CD4-positive, alpha-beta T cell treated with Interleukin-6 for 4 hours (primary cell): ENCODE data around the gene CHCHD10.

Experiments
- DNase-seq: peaks from one replicate; pipeline ENCODE4 v3.0.0-alpha.2; 2020; ENCODE audit warnings: mixed read lengths

Gene CHCHD10

GRCh38 chr22:23769321-23769965 is 1.7 kb upstream of the CHCHD10 start:
- DNase-seq = no peak

- DNase-seq = no peak
Measured at GRCh38 chr22:23767303-23767672, 484 bp downstream of the CHCHD10 start.

GRCh38 chr22:23764899-23765881 is 2.6 kb downstream of the CHCHD10 start:
- no peak for DNase-seq

GRCh38 chr22:23763954-23764353 is 3.8 kb downstream of the CHCHD10 start:
- no peak for DNase-seq

- peak; percentile 79 for DNase-seq
Measured at GRCh38 chr22:23763579-23763945, 4.2 kb downstream of the CHCHD10 start.

GRCh38 chr22:23762842-23763578 is 4.8 kb downstream of the CHCHD10 start, which contains the start of gene C22orf15:
TSS of gene C22orf15 (plus strand) at chr22:23762990. CDS start at chr22:23763307, 317 bp downstream.
- DNase-seq = peak; percentile 55

GRCh38 chr22:23760056-23760455 is 7.7 kb downstream of the CHCHD10 start:
- DNase-seq = no peak

- no peak for DNase-seq
Measured at GRCh38 chr22:23759566-23759965, 8.2 kb downstream of the CHCHD10 start.

- no peak for DNase-seq
Measured at GRCh38 chr22:23756891-23757290, 10.9 kb downstream of the CHCHD10 start.

- no peak for DNase-seq
Measured at GRCh38 chr22:23755711-23756110, 12.1 kb downstream of the CHCHD10 start.

- DNase-seq = no peak
Measured at GRCh38 chr22:23754980-23755636, 12.7 kb downstream of the CHCHD10 start.

GRCh38 chr22:23754220-23754919 is 13.4 kb downstream of the CHCHD10 start, which contains the start of gene VPREB3:
TSS of gene VPREB3 (minus strand) at chr22:23754425. CDS start at chr22:23754363, 62 bp downstream.
- DNase-seq = no peak

GRCh38 chr22:23753385-23753784 is 14.4 kb downstream of the CHCHD10 start:
- DNase-seq = no peak

- DNase-seq = no peak
Measured at GRCh38 chr22:23752750-23753149, 15.0 kb downstream of the CHCHD10 start.

- DNase-seq = no peak
Measured at GRCh38 chr22:23752090-23752691, 15.6 kb downstream of the CHCHD10 start.

- peak; percentile 34 for DNase-seq
Measured at GRCh38 chr22:23751441-23751996, 16.3 kb downstream of the CHCHD10 start.

- peak; percentile 93 for DNase-seq
Measured at GRCh38 chr22:23750714-23751440, 16.9 kb downstream of the CHCHD10 start, which contains the start of gene ZNF70. TSS of gene ZNF70 (minus strand) at chr22:23751112. CDS start at chr22:23745140, 5,972 bp downstream.

- DNase-seq = no peak
Measured at GRCh38 chr22:23750367-23750713, 17.4 kb downstream of the CHCHD10 start.

GRCh38 chr22:23749841-23750301 is 17.9 kb downstream of the CHCHD10 start:
- no peak for DNase-seq

GRCh38 chr22:23745791-23746190 is 22.0 kb downstream of the CHCHD10 start:
- no peak for DNase-seq
